Lower lobe of right lung (tissue), 2 donors: ENCODE results near the gene MROH2A. TPM values are rescaled to one million over a fixed set of nuclear protein-coding genes. Genes with fewer than 3 reads are reported as not detected.

Source experiments
- ATAC-seq, 2 donors: fragments of 200-7000 bp; cut with Tn5 transposase; one replicate each; pipeline ENCODE4 v1.9.1; 2020 to 2022; ENCODE audit warnings: mild to moderate bottlenecking in 2 of 2, moderate library complexity in 2 of 2
- DNase-seq: peaks from one replicate; pipeline ENCODE4 v3.0.0-alpha.2; 2020
- H3K27ac ChIP-seq: fragments of 200-600 bp; one replicate; pipeline ENCODE4 v1.8.0; 2022
- H3K27me3 ChIP-seq: fragments of 200-600 bp; one replicate; pipeline ENCODE4 v1.8.0; 2022; ENCODE audit warnings: low read depth
- H3K36me3 ChIP-seq: fragments of 200-600 bp; one replicate; pipeline ENCODE4 v1.8.0; 2022; ENCODE audit warnings: mild to moderate bottlenecking
- H3K4me1 ChIP-seq: fragments of 200-600 bp; one replicate; pipeline ENCODE4 v1.8.0; 2022
- H3K4me3 ChIP-seq: fragments of 200-600 bp; one replicate; pipeline ENCODE4 v1.8.0; 2022; ENCODE audit warnings: mild to moderate bottlenecking
- H3K9me3 ChIP-seq: fragments of 200-600 bp; one replicate; pipeline ENCODE4 v1.8.0; 2022
- CTCF ChIP-seq: fragments of 200-600 bp; IDR thresholded peaks from one replicate; pipeline ENCODE4 v1.8.0; 2022; ENCODE audit warnings: antibody characterized with exemption, mild to moderate bottlenecking
- intact Hi-C: fragments of 100-400 bp; cut with DNase I; formaldehyde crosslinking; loops from one replicate; pipeline ENCODE4 v1.11.0; 2022
- total RNA-seq: library from RNA; stranded (reverse); fragmentation: NEBNext Ultra II Directional; extraction: Animal tissue kit (Norgen Biotek cat#: 25700); gene quantifications from one replicate; pipeline ENCODE4 v1.2.1, GENCODE V29; 2021
- donor health status: DM: no; HTN: yes; CAD: no; lungs with severe emphysema.

The MROH2A gene
- total RNA-seq, 1 donor from 2014 or later: not detected

- no peak for TF ChIP-seq CTCF
- Histone ChIP-seq H3K36me3 (no peaks in the 10 kb centered on the region), H3K4me1 (no peaks in the 10 kb centered on the region), H3K9me3 (no peaks in the 10 kb centered on the region), H3K27me3 (no peaks in the 10 kb centered on the region), H3K27ac (no peak overlapping the region), H3K4me3 (no peak overlapping the region)
- intact Hi-C loops: no loop called here
- ATAC-seq (no peak), DNase-seq (no peak)
These were observed 21.0 kb downstream of the MROH2A start for GRCh38 chr2:233799087-233799665.

- H3K27ac ChIP-seq: no peak overlapping the region
- no peak for TF ChIP-seq CTCF
- H3K36me3 ChIP-seq: no peaks in the 10 kb centered on the region
- intact Hi-C loops: no loop called here
- DNase-seq: no peak
- H3K4me3 ChIP-seq: no peak overlapping the region
- no peak for ATAC-seq
- no peaks in the 10 kb centered on the region for H3K4me1 ChIP-seq
- no peaks in the 10 kb centered on the region for H3K27me3 ChIP-seq
- no peaks in the 10 kb centered on the region for H3K9me3 ChIP-seq
These were observed 21.6 kb downstream of the MROH2A start for GRCh38 chr2:233799716-233800115.

- Histone ChIP-seq H3K27ac (no peak overlapping the region), H3K27me3 (no peaks in the 10 kb centered on the region), H3K4me1 (no peaks in the 10 kb centered on the region), H3K9me3 (no peaks in the 10 kb centered on the region), H3K4me3 (no peak overlapping the region), H3K36me3 (no peaks in the 10 kb centered on the region)
- intact Hi-C loops: no loop called here
- no peak for ATAC-seq
- no peak for DNase-seq
- no peak for TF ChIP-seq CTCF
These were observed 22.1 kb downstream of the MROH2A start for GRCh38 chr2:233800208-233800607.

GRCh38 chr2:233801357-233802131 is 23.4 kb downstream of the MROH2A start:
- Histone ChIP-seq H3K27me3 (no peaks in the 10 kb centered on the region), H3K4me1 (no peaks in the 10 kb centered on the region), H3K4me3 (no peak overlapping the region), H3K9me3 (no peaks in the 10 kb centered on the region), H3K27ac (no peak overlapping the region), H3K36me3 (no peaks in the 10 kb centered on the region)
- TF ChIP-seq CTCF: no peak
- DNase-seq: no peak
- intact Hi-C loops: no loop called here
- ATAC-seq: no peak

- no peak for TF ChIP-seq CTCF
- no peak for DNase-seq
- H3K4me1 ChIP-seq: no peaks in the 10 kb centered on the region
These were observed 24.1 kb downstream of the MROH2A start for GRCh38 chr2:233802132-233802815.

More at GRCh38 chr2:233802132-233802815, 24.1 kb downstream of the MROH2A start:
- no peak overlapping the region for H3K4me3 ChIP-seq
- no peak overlapping the region for H3K27ac ChIP-seq
- H3K27me3 ChIP-seq: no peaks in the 10 kb centered on the region
- no peak for ATAC-seq
- no peaks in the 10 kb centered on the region for H3K36me3 ChIP-seq
- intact Hi-C loops: no loop called here
- no peaks in the 10 kb centered on the region for H3K9me3 ChIP-seq
